GM19043 (cell line): ENCODE data around the gene EFCAB8.
"Not testable (repeated sequence)": the region's sequence is repeated elsewhere in the genome, so short reads cannot be mapped to it uniquely, and the experiment has no call there.

ENCODE experiments used
- ATAC-seq: cut with Tn5 transposase; IDR thresholded peaks from one replicate; pipeline ENCODE4 v1.9.1; 2021; ENCODE audit warnings: low read depth; ENCODE audit not compliant: unreplicated experiment

Gene EFCAB8

DNA sequence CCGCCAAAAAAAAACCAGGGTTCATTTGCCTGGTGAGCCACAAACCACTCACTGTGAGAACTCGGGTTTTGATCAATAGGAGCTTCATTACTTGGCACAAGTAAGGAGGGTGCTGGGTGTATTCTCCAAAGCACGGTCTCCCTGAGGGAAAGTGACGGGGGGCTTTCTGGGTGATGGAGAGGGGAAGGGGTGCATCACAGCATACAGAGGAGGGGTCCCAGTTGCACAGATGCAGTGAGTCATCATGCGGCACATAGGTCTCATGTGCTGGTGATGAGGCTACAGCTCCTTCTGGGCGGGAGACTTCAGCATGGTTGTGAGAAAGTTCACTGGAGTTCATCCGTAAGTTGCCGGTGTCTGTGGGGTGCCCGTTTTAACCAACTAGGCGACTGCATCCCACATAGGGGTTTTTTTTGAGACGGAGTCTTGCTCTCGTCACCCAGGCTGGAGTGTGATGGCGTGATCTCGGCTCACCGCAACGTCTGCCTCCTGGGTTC lies 109.3 kb downstream of the EFCAB8 start:
- ATAC-seq = no peak

DNA sequence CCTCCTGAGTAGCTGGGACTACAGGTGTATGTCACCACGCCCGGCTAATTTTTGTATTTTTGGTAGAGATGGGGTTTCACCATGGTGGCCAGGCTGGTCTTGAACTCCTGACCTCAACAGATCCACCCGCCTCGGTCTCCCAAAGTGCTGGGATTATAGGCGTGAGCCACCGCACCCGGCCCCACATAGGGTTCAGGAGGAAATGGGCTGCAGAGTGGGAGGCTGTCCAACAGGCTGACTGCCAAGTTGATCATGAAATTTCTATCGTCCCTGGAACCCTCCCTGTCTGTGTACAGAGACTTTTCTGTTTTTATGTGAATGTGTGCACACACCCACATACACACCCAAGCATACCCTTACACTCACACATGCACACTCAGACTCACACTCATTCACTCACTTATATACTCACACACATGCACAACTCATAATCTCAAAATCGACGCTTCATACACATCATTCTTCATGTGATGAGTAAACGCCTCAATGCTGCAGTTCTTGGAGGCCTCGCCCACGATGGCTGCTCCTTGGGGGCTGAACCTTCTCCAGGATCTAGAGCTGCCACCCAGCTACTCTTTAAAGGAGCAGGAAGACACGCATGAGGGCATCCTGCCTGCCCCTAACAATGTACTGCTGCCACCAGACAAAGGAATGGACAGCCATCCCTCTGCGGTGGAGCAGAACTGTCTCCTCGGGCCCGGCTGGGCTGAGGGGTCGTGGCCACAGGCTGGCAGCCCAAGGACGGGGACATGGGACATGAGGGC lies 109.9 kb downstream of the EFCAB8 start:
- ATAC-seq = no peak

DNA sequence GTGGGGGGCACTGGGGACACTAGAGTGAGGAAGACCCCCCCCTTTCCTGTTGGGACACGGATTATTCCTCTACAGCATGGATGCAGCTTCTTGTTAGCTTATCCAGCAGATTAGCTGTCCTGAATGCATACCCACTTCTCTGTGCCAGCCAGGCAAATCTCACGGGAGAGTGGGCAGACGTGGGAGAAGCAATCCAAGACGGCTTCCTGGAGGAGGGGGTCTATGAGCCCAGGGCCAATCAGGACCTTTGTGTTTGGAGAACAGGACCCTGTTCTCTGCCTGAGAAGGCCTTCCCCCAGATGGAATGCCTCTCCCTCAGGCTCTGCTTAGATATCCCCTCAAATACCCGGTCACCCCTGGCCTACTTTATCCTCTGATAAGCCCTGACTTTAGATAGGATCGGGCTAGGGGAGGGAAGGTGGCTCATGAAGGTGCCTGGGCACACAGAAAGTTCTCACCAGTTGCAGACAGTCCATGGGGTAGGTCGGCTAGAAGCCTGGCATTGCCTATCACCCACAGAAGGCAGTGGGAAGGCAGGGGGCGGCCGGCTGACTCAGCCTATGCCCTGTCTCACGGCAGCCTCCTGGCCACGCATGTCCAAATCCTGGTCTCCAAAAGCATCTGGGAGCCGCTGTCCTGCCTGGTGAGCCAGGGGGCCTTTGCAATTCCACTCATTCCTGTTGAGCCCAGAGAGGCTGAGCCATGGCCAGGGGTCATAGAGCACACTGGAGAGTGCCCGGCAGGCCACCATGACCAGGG lies 110.8 kb downstream of the EFCAB8 start:
- ATAC-seq = no peak

DNA sequence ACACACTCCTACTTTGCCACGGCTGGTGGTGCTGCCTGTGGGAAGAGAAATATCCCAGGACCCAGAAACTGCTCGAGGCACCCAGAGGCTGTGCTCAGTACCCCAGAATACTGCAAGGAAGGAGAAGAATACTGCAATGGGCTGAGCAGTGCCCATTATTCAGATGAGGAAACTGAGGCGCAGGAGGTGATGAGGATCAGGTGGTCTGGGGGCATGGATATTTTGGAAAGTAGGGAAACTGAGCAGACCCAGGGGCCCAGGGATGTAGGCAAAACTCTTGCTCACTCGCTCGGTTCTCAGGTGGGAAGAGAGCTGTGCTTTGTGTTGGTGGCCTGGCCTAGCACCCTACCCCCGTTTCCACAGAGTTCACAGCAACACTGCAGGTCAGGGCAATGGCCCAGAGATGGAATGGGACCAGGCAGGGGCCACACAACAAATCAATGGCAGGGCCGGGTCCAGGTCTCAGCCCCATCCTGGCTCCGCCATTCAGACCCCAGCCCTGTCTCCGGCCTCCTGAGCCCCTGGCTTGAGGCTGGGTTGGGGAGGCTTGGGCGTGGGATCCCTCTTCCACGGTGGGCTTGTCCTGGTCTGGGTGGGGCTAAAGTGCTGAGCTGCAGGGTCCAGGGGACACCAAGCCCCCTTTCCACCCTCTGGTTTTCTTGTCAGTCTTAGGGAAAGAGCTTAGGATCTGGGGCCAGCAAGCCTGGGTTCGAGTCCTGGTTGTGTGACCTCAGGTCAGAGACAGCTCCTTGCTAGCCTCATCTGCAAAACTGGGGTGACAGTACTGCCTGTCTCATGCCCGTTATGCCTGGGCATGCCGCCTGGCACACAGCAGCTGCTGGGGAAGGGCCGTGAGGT lies 111.6 kb downstream of the EFCAB8 start:
- no peak for ATAC-seq

DNA sequence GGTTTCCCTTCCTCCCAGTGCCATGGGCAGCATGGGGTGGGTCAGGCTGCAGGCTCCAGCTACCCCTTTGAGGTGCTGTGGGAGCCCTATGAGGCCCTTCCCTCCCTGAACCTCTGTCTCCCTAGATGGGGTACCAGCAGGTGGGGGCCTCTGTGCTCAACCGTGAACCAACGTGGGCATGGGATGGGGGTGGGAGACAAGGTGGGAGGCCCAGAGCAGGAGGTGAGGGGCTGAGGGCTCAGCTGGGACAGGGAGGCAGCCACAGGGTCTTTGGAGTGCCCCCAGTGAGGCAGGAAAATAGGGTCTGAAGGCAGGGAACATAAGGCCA lies 112.2 kb downstream of the EFCAB8 start:
- ATAC-seq = no peak

DNA sequence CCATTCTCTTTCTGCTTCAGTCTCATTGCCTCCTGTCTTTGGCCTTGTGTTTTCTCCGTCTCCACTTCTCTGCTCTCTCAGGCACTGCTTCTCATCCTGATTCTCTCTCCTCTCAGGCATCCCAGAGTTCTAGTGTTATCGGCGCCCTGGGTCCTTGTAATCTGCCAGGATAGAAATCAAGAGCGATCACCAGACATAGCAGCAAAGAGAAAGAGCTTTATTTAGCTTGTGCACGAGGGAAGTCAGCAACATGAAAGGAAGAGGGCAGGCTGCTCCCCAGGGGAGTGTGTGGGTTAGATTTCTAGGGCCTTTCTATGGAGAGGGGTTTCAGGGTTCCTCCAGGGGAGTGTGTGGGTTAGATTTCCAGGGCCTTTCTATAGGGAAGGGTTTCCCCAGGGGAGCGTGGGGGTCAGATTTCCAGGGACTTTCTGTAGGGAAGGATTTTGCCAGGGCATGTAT lies 113.0 kb downstream of the EFCAB8 start:
- ATAC-seq = peak; percentile 27

DNA sequence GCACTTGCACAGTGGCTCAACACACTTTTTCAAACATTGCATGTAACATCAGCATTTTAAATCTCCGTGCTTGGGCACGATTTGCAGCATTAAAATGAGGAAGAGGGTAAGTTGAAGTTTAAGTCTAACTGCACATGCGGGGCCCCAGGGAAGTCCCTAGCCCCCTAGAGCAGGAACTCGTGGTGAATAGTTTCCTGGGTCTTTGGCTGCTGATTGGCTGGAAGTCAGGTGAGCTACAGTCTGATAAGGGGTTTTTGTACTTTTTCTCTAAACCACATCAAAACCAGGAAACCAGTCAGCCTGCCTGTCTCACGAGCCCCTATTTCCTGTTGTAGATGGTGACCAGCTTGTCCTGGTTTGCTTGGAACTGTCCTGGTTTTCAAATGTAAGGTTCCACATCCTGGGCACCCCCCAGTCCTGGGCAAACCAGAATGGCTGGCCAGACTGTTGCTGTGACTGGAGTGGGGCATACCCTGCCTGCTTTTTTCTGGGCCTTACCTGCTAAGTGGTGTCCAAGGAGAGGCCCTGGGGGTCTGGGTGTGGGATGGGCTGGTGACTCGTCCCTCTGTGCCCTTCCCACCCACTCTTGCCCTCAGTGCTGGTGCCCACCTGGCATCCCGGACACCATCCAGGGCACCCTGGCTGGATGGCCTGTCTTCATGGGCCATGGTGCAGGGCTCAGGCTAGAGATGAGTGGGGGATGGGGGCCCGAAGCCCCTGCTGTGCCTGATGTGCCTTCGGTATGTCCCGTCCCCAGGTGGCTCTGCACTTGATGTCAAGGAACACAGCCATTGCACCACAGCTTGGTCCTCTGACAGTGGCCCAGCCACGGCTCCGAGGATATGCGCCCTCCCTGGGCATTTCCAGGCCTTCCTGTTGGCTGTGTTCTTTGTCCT lies 113.7 kb downstream of the EFCAB8 start:
- peak; percentile 86 for ATAC-seq

DNA sequence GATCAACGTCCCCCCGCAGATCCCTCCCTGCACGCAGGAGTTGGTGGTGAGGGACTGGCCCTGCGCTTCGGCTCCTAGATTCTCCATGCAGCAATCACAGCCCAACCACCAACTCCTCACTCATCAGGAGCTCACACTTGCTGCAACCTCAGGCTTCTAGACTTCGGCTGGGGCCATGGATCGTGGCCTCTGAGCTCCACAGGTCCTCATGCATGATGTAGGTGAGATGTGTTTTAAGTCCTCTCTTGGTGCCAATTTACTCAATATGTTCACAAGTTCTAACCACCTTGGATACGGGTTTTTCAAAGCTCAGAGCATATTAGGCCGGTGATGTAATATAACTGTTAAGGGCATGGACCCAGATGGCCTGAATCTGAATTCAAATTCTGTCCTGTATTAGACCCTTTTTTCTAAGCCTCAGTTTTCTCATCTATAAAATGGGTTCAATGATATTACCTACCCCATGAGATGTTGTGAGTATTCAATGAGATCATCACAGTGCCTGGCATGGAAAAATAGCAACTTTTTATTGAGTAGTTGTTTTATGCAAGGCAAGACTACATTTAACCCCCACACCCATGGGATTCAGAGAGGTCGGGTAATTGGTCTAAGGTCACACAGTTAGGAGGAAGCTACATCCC lies 114.5 kb downstream of the EFCAB8 start:
- no peak for ATAC-seq

DNA sequence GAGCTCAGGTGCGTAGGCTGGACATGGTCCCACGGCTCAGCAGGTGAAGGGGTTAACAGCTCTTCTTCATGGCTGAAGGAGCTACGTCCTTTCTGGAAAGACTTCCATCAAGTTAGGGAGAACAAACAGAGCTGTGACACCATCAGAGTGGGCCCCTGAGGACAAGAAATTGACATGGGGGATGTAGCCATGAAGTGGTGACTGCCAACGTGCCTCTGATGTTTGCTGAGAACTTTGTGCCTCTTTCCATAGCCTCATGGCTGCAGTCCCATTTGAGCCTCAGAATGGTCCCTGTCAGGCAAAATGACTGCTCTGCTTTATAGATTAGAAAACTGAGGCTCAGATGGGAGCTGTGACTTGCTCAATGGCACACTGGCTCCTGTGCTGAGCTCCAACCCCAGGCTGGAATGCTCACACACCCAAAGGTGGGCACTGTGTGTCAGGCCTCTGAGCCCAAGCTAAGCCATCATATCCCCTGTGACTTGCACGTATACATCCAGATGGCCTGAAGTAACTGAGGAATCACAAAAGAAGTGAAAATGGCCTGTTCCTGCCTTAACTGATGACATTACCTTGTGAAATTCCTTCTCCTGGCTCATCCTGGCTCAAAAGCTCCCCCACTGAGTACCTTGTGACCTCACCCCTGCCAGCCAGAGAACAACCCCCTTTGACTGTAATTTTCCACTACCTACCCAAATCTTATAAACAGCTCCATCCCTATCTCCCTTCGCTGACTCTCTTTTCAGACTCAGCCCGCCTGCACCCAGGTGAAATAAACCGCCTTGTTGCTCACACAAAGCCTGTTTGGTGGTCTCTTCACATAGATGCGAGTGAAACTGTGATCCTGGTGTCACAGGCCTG lies 115.7 kb downstream of the EFCAB8 start:
- not testable (repeated sequence) for ATAC-seq

DNA sequence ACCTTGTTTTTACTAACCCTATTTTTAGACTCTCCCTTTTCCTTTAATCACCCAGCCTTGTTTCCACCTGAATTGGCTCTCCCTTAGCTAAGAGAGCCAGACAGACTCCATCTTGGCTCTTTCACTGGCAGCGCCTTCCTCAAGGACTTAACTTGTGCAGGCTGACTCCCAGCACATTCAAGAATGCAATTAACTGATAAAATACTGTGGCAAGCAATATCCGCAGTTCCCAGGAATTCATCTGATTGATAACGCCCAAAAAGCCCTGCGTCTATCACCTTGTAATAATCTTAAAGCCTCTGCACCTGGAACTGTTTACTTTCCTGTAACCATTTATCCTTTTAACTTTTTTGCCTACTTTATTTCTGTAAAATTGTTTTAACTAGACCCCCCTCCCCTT lies 116.4 kb downstream of the EFCAB8 start:
- ATAC-seq = not testable (repeated sequence)

DNA sequence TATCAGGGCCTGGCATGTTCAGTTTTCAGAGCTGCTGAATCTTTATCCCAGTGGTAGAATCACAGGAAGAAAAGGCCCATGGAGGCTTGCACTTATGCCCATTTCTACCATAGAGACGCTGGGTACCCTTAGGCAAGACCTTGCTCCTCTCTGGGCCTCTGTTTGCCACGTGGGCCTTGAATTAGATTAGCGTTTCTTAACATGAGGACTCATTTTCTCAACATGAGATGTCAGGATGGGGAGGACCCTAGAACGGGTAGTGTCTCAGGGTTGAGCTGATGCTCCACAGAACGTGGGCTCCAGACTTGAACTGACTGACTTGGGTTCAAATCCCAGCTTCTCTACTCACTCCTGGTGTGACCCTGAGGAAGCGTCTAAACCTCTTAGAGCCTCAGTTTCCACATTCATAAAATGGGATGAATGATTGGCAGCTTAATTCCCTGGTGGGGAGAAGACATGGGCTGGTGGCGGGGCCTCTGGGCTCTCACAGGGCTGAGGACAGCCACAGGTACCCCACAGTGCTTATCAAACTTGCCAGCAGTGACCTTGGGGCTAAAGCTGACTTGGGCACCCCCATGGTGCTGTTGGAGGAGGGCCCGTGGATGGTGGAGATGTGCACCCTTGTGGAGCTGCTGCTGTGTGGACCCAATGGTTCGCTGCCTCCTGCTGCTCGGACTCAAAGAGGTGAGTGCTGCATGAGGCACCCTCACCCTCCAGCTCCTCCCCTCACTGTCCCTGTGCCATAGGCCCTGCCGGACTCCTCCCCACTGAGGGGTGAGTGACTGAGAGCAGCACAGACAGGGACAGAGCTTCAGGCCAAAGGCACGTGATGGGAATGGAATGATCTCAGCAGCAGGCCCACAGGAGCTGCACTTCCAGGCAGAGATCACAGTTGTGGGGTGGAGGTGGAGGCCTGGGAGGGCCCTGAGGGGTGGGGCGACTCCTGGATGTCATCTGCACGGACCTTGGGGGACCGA lies 117.3 kb downstream of the EFCAB8 start:
- no peak for ATAC-seq

DNA sequence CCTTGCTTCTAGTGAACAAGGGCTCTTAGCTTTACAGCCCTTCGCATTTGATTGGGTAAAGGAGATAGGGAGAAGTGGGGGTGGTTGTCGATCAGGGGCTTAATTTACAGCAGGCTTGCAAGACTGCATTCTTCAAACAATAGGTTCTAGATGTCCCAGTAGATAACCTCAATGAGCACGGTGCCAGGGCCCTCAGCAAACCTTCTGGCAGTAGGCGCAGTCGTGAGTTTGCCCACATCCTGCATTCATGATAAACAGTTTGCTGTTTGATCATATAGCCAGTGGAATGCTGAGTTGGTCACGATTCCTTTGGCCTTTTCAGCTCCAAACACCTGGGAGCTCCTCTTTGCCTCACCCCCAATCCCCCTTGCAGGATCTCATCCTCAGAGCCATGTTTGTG lies 118.0 kb downstream of the EFCAB8 start:
- ATAC-seq = no peak

DNA sequence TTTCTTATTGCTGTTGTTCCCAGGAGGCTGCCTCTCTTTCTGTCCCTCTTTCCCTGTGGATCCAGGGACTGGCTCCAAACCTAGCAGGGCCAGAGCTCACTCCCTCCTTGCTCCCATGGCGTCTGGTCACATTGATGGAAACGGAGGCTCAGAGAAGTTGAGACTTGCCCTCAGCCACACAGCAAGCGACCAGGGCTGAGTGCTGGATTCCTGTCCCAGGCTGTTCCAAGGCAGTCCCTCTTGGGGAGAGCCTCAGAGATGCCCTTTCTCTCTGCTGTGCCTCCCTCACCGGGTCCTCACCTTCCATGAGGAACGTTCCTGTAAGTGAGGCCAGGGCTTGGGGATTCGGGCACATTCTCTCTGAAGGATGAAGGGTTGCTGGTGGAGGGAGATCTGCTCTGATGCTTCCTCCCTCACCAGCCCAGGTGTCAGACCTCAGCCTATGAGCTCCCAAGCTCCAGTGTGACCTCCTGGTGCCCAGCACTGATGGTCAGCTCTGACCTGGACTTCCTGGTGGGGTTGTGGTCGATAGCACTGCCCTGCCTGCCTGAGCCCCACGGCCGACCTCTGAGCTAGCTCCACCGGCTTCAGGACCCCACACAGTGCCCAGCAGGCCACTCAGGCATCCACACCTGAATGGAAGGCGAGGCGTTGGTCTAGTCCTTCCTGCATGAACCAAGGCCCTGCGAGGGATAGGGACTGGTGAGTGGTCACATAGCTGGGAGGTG lies 118.7 kb downstream of the EFCAB8 start:
- ATAC-seq = no peak

DNA sequence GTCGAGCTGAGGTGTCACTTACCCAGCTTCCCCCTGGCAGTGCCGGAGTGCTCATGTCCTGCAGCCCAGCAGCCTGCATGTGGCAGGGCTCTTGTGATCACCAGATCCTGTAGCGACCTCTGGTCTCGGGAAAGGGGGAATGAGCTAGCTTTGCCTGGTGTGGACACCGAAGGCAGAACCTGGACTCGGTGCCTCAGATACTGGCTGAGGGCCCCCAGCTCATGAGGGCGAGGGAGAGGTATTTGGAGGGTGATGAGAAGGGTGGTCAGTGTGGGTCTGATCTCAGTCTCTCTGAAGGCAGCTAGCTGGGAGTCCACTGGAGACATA lies 119.2 kb downstream of the EFCAB8 start:
- no peak for ATAC-seq

DNA sequence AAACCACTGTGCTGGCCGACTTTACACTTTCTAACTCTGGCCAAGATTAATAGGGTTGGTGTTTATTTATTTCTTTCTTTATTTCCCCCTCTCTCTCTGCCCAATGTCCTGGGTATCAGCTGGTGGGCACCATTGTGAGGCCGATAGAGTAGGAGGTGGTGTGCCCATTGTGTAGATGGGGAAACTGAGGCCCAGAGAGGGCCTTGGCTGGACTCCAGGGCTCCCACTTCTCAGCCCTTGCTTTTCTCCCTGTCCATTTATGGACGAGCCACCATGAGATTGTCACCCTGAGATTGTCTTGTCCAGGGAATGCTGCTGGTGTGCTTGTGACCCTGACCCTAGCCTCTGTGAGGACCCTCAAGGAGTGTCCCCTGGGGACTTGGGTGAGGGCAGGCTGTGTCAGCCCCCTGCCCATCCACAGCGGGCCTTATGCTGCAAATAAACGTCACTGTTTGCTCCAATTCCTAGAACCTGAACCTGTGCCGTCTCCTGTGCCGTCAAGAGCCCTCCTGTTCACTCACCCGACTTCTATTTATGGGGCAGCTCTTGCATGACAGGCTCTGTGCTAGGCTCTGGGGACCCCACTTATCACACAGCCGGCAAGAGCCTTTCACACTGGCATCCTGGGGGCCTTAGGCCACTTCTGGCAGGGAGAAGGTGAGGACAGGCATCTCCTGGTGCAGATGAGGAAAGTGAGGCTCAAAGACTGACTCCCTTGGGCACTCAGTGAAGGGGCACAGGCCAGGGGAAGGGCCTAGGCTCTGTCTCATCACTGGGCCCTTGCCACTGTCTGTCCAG lies 120.7 kb downstream of the EFCAB8 start:
- no peak for ATAC-seq
